HFFc6 (cell line): ENCODE measurements around the gene NEK7. TPM values are rescaled to one million over a fixed set of nuclear protein-coding genes. Genes with fewer than 3 reads are reported as not detected.
"Not testable (repeated sequence)": the region's sequence is repeated elsewhere in the genome, so short reads cannot be mapped to it uniquely, and the experiment has no call there.

ENCODE experiments used
- DNase-seq: peaks from one replicate; pipeline ENCODE4 v3.0.0-alpha.2; 2018
- H3K27ac Mint-ChIP-seq: 2 replicates; pipeline ENCODE4 v1.8.0; 2020; ENCODE audit warnings: mild to moderate bottlenecking, mixed read lengths
- H3K27me3 Mint-ChIP-seq: 2 replicates; pipeline ENCODE4 v1.8.0; 2021; ENCODE audit warnings: mild to moderate bottlenecking, moderate library complexity, mixed read lengths; ENCODE audit not compliant: insufficient read depth
- H3K36me3 Mint-ChIP-seq: 2 replicates; pipeline ENCODE4 v1.8.0; 2021; ENCODE audit warnings: low read depth, mixed read lengths
- H3K4me1 Mint-ChIP-seq: 2 replicates; pipeline ENCODE4 v1.8.0; 2020; ENCODE audit warnings: low read depth, mixed read lengths
- H3K4me3 Mint-ChIP-seq: 2 replicates; pipeline ENCODE4 v1.8.0; 2020; ENCODE audit warnings: mild to moderate bottlenecking, moderate library complexity, mixed read lengths
- H3K9me3 Mint-ChIP-seq: 2 replicates; pipeline ENCODE4 v1.8.0; 2020; ENCODE audit warnings: mild to moderate bottlenecking, mixed read lengths
- total RNA-seq, 6 experiments: library from RNA; stranded (reverse); fragmentation: NEBNext Ultra II Directional; extraction: Animal tissue kit (Norgen Biotek cat#: 25700); gene quantifications; 2 replicates in 1 of 6; 3 replicates in 5 of 6; pipeline ENCODE4 v1.2.3, GENCODE V29; 2021
- TF ChIP-seq, protein P1 (sequence below): fragments of 200-600 bp; sonication (generic); IDR thresholded peaks from 2 replicates; pipeline ENCODE4 v1.5.0; 2021; ENCODE audit warnings: antibody characterized with exemption, mild to moderate bottlenecking

NEK7 gene
- total RNA-seq, 6 experiments from 2014 or later, result 452 to 692 (median 485) TPM

DNA sequence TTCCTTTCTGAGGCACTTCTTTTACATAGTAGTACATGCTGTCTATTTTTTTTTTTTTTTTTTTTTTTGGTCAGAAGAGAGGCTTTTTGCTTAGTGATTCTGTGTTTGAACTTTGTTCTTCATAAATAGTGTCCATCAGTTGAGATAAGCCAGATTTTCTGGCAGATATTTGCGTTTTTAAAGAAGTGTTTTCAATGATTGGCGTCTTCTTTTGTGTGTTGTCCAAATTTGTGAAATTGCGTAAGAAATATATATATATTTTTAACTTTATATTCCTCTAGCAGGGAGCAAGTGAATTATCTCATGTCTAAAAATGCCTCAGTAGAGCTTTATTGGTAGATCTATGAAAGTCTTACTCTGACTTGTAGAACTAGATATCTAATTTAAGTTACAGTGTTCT is 28.3 kb downstream of the NEK7 start:
- Mint-ChIP-seq H3K9me3 (no peaks in the 10 kb centered on the region), H3K27ac (no peak overlapping the region), H3K4me3 (no peak overlapping the region), H3K4me1 (peaks cover 88% of the 10 kb centered on the region), H3K27me3 (peaks cover 1% of the 10 kb centered on the region; the same call in 1 of the 2 replicates), H3K36me3 (peaks cover 22% of the 10 kb centered on the region)
- DNase-seq, result no peak
- TF ChIP-seq, protein P1, sequence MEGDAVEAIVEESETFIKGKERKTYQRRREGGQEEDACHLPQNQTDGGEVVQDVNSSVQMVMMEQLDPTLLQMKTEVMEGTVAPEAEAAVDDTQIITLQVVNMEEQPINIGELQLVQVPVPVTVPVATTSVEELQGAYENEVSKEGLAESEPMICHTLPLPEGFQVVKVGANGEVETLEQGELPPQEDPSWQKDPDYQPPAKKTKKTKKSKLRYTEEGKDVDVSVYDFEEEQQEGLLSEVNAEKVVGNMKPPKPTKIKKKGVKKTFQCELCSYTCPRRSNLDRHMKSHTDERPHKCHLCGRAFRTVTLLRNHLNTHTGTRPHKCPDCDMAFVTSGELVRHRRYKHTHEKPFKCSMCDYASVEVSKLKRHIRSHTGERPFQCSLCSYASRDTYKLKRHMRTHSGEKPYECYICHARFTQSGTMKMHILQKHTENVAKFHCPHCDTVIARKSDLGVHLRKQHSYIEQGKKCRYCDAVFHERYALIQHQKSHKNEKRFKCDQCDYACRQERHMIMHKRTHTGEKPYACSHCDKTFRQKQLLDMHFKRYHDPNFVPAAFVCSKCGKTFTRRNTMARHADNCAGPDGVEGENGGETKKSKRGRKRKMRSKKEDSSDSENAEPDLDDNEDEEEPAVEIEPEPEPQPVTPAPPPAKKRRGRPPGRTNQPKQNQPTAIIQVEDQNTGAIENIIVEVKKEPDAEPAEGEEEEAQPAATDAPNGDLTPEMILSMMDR, result no peak

DNA sequence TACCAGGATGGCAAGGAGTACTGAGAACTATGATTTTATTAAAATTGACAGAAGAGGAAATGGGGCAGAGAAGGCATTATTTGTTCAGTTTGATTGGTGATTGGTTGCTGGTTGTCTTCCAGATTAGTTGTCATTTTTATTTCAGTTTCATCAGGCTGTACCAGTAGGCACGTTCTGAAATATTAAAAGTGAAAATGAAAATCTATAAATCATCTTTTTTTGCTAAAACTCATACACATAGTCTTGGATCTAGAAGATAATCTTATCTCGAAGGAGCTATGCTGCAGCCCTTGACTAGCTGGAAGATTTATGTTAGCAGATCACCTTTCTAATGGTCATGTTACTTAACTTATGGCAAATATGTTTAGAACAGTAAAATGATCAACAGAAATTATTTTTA is 29.0 kb downstream of the NEK7 start:
- peaks cover 22% of the 10 kb centered on the region for H3K36me3 Mint-ChIP-seq

DNA sequence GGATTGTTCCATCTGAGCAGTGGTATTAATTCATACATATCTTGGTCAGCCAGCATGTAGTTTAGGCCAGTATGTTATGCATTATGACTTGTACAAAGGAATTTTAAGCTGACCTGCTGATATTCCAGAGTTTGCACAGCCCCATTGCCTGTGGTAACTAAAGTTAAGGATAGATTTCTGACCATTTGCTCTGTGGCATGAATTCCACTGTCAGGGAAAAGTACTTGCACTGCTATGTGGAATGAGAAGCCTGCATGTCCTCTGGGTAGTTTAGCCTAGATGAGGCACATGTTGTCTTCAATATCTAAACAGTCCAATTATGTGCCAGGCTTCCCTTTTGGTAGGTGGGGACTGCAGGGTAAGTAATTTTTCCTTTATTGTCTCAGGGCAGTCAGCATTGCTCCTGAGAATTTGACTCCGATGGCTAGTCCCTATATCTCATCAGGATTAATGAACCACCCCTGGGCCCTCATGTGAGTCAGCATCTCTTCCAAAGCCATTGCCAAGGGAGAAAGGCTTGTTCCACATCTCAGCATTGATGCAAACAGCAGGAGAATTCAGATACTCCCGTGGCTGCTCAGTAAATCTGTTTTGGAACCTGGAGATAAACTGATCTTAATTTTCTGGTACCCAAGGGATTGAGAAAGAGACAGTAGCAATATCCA is 30.2 kb downstream of the NEK7 start:
- H3K36me3 Mint-ChIP-seq, result peaks cover 25% of the 10 kb centered on the region
- H3K4me3 Mint-ChIP-seq, result no peak overlapping the region
- H3K27me3 Mint-ChIP-seq, result peaks cover 1% of the 10 kb centered on the region; the same call in 1 of the 2 replicates
- H3K4me1 Mint-ChIP-seq, result peaks cover 92% of the 10 kb centered on the region
- H3K27ac Mint-ChIP-seq, result peak overlapping the region; percentile 49; the same call in 1 of the 2 replicates
- TF ChIP-seq, protein P1, result no peak
- H3K9me3 Mint-ChIP-seq, result no peaks in the 10 kb centered on the region
- no peak for DNase-seq

More for the DNA sequence above, 29.0 kb downstream of the NEK7 start:
- TF ChIP-seq, protein P1, result no peak
- H3K4me3 Mint-ChIP-seq, result no peak overlapping the region
- peak overlapping the region; percentile 36; the same call in 1 of the 2 replicates for H3K27ac Mint-ChIP-seq
- peaks cover 89% of the 10 kb centered on the region for H3K4me1 Mint-ChIP-seq
- DNase-seq, result no peak
- peaks cover 1% of the 10 kb centered on the region; the same call in 1 of the 2 replicates for H3K27me3 Mint-ChIP-seq
- H3K9me3 Mint-ChIP-seq, result no peaks in the 10 kb centered on the region

DNA sequence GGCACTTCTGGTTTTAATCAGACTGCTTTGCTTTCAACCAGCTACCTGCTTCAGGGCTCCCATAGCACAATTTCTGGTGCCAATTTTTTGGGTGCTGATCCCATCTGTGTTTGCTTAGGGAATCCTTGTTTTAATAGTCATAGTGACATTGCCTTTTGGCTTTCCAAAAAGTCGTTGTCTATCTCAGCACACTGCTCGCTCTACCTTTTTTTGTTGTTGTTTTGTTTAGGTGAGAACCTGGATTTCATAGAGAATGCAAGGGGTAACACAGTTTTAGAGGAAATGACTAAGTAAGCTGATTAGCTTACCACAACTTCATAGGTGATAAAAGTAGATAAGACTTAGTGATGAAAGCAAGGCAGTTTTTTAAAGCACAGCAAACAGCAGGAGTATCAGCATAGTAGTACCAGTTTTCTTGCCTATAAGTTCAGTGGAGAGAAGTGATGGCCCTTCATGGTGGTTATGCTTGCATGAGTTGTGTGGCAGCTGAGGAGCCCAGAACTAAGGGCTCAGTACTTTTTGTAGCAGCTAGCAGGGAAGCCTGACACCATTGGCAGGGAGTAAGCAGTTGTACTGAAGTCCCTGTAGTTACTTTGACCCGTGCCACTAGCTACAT is 31.3 kb downstream of the NEK7 start:
- H3K9me3 Mint-ChIP-seq, result no peaks in the 10 kb centered on the region
- no peak for DNase-seq
- TF ChIP-seq, protein P1, result no peak
- peaks cover 25% of the 10 kb centered on the region for H3K36me3 Mint-ChIP-seq
- H3K4me3 Mint-ChIP-seq, result peak overlapping the region; percentile 24; the same call in 1 of the 2 replicates
- peaks cover 92% of the 10 kb centered on the region for H3K4me1 Mint-ChIP-seq
- H3K27me3 Mint-ChIP-seq, result peaks cover 1% of the 10 kb centered on the region; the same call in 1 of the 2 replicates
- peak overlapping the region; percentile 59 for H3K27ac Mint-ChIP-seq

DNA sequence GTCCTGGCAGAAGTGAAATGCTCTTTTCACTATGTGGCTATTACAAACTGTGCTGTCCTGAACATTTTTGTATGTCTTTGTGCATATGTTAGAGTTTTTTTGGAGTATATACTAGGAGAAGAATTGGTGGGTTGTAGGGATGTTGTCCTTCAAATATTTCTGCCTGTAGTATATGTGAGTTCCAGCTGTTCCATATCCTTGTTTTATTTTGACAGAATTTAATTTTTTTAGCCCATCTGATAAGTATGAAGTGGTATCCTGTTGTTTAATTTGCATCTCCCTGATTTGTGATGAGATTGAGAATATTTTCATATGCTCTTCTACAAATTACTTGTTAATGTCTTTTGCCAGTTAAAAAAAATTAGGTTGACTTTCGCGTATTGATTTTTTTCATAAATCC is 34.3 kb downstream of the NEK7 start:
- TF ChIP-seq, protein P1, result no peak
- peaks cover 36% of the 10 kb centered on the region for H3K36me3 Mint-ChIP-seq
- peak overlapping the region; percentile 50; the same call in 1 of the 2 replicates for H3K27ac Mint-ChIP-seq
- H3K27me3 Mint-ChIP-seq, result no peaks in the 10 kb centered on the region; the same call in none of the 2 replicates
- no peak overlapping the region; the same call in 1 of the 2 replicates for H3K4me3 Mint-ChIP-seq
- H3K9me3 Mint-ChIP-seq, result no peaks in the 10 kb centered on the region
- peaks cover 88% of the 10 kb centered on the region for H3K4me1 Mint-ChIP-seq
- DNase-seq, result no peak

DNA sequence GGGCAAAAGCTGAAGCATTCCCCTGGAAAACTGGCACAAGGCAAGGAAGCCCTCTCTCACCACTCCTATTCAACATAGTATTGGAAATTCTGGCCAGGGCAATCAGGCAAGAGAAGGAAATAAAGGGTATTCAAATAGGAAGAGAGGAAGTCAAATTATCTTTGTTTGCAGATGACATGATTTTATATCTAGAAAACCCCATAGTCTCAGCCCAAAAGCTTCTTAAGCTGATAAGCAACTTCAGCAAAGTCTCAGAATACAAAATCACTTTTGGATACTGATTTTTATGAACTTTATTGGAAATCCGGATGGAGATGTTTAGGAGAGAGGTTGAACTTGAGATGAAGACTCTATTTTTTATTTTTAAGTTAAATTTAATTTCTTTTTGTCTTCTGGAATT is 37.1 kb downstream of the NEK7 start:
- DNase-seq, H3K27me3 Mint-ChIP-seq, H3K9me3 Mint-ChIP-seq, H3K27ac Mint-ChIP-seq: not testable (repeated sequence)
- Mint-ChIP-seq H3K4me3 (peak overlapping the region; percentile 35; the same call in 1 of the 2 replicates), H3K36me3 (peaks cover 37% of the 10 kb centered on the region), H3K4me1 (peaks cover 88% of the 10 kb centered on the region)
